ENCODE measurements around the gene C5orf24.
A peak's percentile ranks its signal among the peaks of the same experiment; 100 is the strongest.
"Not testable (repeated sequence)": the region's sequence is repeated elsewhere in the genome, so short reads cannot be mapped to it uniquely, and the experiment has no call there.

Gene C5orf24

GRCh38 chr5:134878403-134878802 is 32.6 kb downstream of the C5orf24 start:
- H3K27me3 ChIP-seq (ENCODE audit: insufficient read depth, low read length, poor library complexity) = no peaks in the 10 kb centered on the region
- H3K4me3 ChIP-seq (ENCODE audit: low read depth in 1 of 2, low read length in 2 of 2) = no peak overlapping the region
- H3K4me2 ChIP-seq (ENCODE audit: insufficient read depth, low read length) = no peak overlapping the region
- no peak for TF ChIP-seq EZH2 (IDR thresholded peaks at IDR 0.05; ENCODE audit: borderline replicate concordance, low read depth, low read length, severe bottlenecking)
- TF ChIP-seq, protein P1, sequence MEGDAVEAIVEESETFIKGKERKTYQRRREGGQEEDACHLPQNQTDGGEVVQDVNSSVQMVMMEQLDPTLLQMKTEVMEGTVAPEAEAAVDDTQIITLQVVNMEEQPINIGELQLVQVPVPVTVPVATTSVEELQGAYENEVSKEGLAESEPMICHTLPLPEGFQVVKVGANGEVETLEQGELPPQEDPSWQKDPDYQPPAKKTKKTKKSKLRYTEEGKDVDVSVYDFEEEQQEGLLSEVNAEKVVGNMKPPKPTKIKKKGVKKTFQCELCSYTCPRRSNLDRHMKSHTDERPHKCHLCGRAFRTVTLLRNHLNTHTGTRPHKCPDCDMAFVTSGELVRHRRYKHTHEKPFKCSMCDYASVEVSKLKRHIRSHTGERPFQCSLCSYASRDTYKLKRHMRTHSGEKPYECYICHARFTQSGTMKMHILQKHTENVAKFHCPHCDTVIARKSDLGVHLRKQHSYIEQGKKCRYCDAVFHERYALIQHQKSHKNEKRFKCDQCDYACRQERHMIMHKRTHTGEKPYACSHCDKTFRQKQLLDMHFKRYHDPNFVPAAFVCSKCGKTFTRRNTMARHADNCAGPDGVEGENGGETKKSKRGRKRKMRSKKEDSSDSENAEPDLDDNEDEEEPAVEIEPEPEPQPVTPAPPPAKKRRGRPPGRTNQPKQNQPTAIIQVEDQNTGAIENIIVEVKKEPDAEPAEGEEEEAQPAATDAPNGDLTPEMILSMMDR (IDR thresholded peaks at IDR 0.05; ENCODE audit: borderline replicate concordance, extremely low read depth, low read length, poor library complexity, severe bottlenecking) = no peak
- DNase-seq (no peak), ATAC-seq (ENCODE audit: insufficient read depth, low read depth) (no peak)
- H3K36me3 ChIP-seq (ENCODE audit: insufficient read depth, low read length) = peaks cover 19% of the 10 kb centered on the region
- no peak overlapping the region for H2AFZ ChIP-seq (ENCODE audit: low read depth, low read length)
- H3K9ac ChIP-seq (ENCODE audit: low read depth, low read length) = no peak overlapping the region
- no peak overlapping the region for H3K27ac ChIP-seq (ENCODE audit: low read length)
- H3K9me3 ChIP-seq (ENCODE audit: insufficient read depth, low read length, severe bottlenecking) = no peaks in the 10 kb centered on the region
- H4K20me1 ChIP-seq (ENCODE audit: insufficient read depth, low read length) = no peaks in the 10 kb centered on the region
- peaks cover 40% of the 10 kb centered on the region for H3K4me1 ChIP-seq (ENCODE audit: insufficient read depth, low read length)
- peaks cover 74% of the 10 kb centered on the region for H3K79me2 ChIP-seq (ENCODE audit: insufficient read depth, low read length)

GRCh38 chr5:134879456-134879855 is 33.7 kb downstream of the C5orf24 start:
- ATAC-seq (ENCODE audit: insufficient read depth, low read depth) (no peak), DNase-seq (no peak)
- Histone ChIP-seq H3K27me3 (ENCODE audit: insufficient read depth, low read length, poor library complexity) (no peaks in the 10 kb centered on the region), H3K4me1 (ENCODE audit: insufficient read depth, low read length) (peaks cover 33% of the 10 kb centered on the region), H4K20me1 (ENCODE audit: insufficient read depth, low read length) (no peaks in the 10 kb centered on the region), H3K79me2 (ENCODE audit: insufficient read depth, low read length) (peaks cover 72% of the 10 kb centered on the region), H2AFZ (ENCODE audit: low read depth, low read length) (no peak overlapping the region), H3K4me2 (ENCODE audit: insufficient read depth, low read length) (peak overlapping the region; percentile 6; the same call in 1 of the 2 replicates), H3K27ac (ENCODE audit: low read length) (no peak overlapping the region), H3K9ac (ENCODE audit: low read depth, low read length) (no peak overlapping the region), H3K9me3 (ENCODE audit: insufficient read depth, low read length, severe bottlenecking) (no peaks in the 10 kb centered on the region), H3K4me3 (ENCODE audit: low read depth in 1 of 2, low read length in 2 of 2) (no peak overlapping the region), H3K36me3 (ENCODE audit: insufficient read depth, low read length) (peaks cover 19% of the 10 kb centered on the region)
- TF ChIP-seq EZH2 (IDR thresholded peaks at IDR 0.05; ENCODE audit: borderline replicate concordance, low read depth, low read length, severe bottlenecking) = no peak

DNA sequence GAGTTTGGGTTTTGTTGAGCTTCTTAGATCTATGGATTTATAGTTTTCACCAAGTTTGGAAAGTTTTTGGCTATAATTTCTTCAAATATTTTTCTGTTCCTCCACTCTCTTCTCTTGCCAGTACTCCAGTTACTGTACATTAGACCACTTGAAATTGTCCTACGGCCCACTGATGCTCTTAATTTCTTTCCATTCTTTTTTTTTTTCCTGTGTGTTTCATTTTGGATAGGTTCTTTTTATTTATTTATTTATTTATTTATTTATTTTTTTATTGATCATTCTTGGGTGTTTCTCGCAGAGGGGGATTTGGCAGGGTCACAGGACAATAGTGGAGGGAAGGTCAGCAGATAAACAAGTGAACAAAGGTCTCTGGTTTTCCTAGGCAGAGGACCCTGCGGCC is 35.2 kb downstream of the C5orf24 start:
- not testable (repeated sequence) for H3K27ac ChIP-seq (ENCODE audit: low read length); H3K9me3 ChIP-seq (ENCODE audit: insufficient read depth, low read length, severe bottlenecking); H4K20me1 ChIP-seq (ENCODE audit: insufficient read depth, low read length); ATAC-seq (ENCODE audit: insufficient read depth, low read depth); H2AFZ ChIP-seq (ENCODE audit: low read depth, low read length); H3K4me3 ChIP-seq (ENCODE audit: low read depth in 1 of 2, low read length in 2 of 2); H3K27me3 ChIP-seq (ENCODE audit: insufficient read depth, low read length, poor library complexity); DNase-seq; H3K4me2 ChIP-seq (ENCODE audit: insufficient read depth, low read length); H3K9ac ChIP-seq (ENCODE audit: low read depth, low read length)
- Histone ChIP-seq H3K4me1 (ENCODE audit: insufficient read depth, low read length) (peaks cover 23% of the 10 kb centered on the region), H3K79me2 (ENCODE audit: insufficient read depth, low read length) (peaks cover 73% of the 10 kb centered on the region), H3K36me3 (ENCODE audit: insufficient read depth, low read length) (peaks cover 19% of the 10 kb centered on the region)

GRCh38 chr5:134881711-134882110 is 35.9 kb downstream of the C5orf24 start:
- Histone ChIP-seq H3K79me2 (ENCODE audit: insufficient read depth, low read length) (peaks cover 73% of the 10 kb centered on the region), H3K36me3 (ENCODE audit: insufficient read depth, low read length) (peaks cover 12% of the 10 kb centered on the region), H3K4me1 (ENCODE audit: insufficient read depth, low read length) (peaks cover 15% of the 10 kb centered on the region)
- not testable (repeated sequence) for H3K4me2 ChIP-seq (ENCODE audit: insufficient read depth, low read length); H3K27ac ChIP-seq (ENCODE audit: low read length); H3K27me3 ChIP-seq (ENCODE audit: insufficient read depth, low read length, poor library complexity); H4K20me1 ChIP-seq (ENCODE audit: insufficient read depth, low read length); H2AFZ ChIP-seq (ENCODE audit: low read depth, low read length); H3K9ac ChIP-seq (ENCODE audit: low read depth, low read length); H3K4me3 ChIP-seq (ENCODE audit: low read depth in 1 of 2, low read length in 2 of 2); DNase-seq; H3K9me3 ChIP-seq (ENCODE audit: insufficient read depth, low read length, severe bottlenecking); ATAC-seq (ENCODE audit: insufficient read depth, low read depth)

- DNase-seq = no peak
These were observed 41.9 kb downstream of the C5orf24 start for GRCh38 chr5:134887593-134888159.

More at GRCh38 chr5:134887593-134888159, 41.9 kb downstream of the C5orf24 start:
- no peak overlapping the region for H3K9ac ChIP-seq (ENCODE audit: low read depth, low read length)
- peaks cover 70% of the 10 kb centered on the region for H3K79me2 ChIP-seq (ENCODE audit: insufficient read depth, low read length)
- H3K4me3 ChIP-seq (ENCODE audit: low read depth in 1 of 2, low read length in 2 of 2) = no peak overlapping the region
- H3K4me2 ChIP-seq (ENCODE audit: insufficient read depth, low read length) = no peak overlapping the region
- ATAC-seq (ENCODE audit: insufficient read depth, low read depth) = no peak
- H4K20me1 ChIP-seq (ENCODE audit: insufficient read depth, low read length) = peaks cover 14% of the 10 kb centered on the region
- H3K36me3 ChIP-seq (ENCODE audit: insufficient read depth, low read length) = peaks cover 29% of the 10 kb centered on the region
- no peaks in the 10 kb centered on the region for H3K4me1 ChIP-seq (ENCODE audit: insufficient read depth, low read length)
- H3K9me3 ChIP-seq (ENCODE audit: insufficient read depth, low read length, severe bottlenecking) = no peaks in the 10 kb centered on the region
- TF ChIP-seq, protein P1 (IDR thresholded peaks at IDR 0.05; ENCODE audit: borderline replicate concordance, extremely low read depth, low read length, poor library complexity, severe bottlenecking) = no peak
- TF ChIP-seq EZH2 (IDR thresholded peaks at IDR 0.05; ENCODE audit: borderline replicate concordance, low read depth, low read length, severe bottlenecking) = no peak
- H3K27ac ChIP-seq (ENCODE audit: low read length) = no peak overlapping the region
- H3K27me3 ChIP-seq (ENCODE audit: insufficient read depth, low read length, poor library complexity) = no peaks in the 10 kb centered on the region
- H2AFZ ChIP-seq (ENCODE audit: low read depth, low read length) = no peak overlapping the region
